Measurements from ENCODE around the gene B3GALT5. TPM values are rescaled to one million over a fixed set of nuclear protein-coding genes. Genes with fewer than 3 reads are reported as not detected.

B3GALT5 gene
- total RNA-seq, 1 experiment from 2014 or later, result 0.09 TPM

GRCh38 chr21:39579734-39580332, 32.9 kb upstream of the B3GALT5 start:
- H3K4me3 ChIP-seq, result no peak overlapping the region
- H3K27me3 ChIP-seq (ENCODE audit: insufficient read depth, low read depth), result peaks cover 26% of the 10 kb centered on the region; the same call in 1 of the 2 replicates
- intact Hi-C loops (cut with micrococcal nuclease; ENCODE audit: unreplicated experiment), result no loop called here
- no peak for DNase-seq
- no peak overlapping the region for H3K4me2 ChIP-seq
- H3K79me2 ChIP-seq (ENCODE audit: low read depth), result no peaks in the 10 kb centered on the region
- no peaks in the 10 kb centered on the region for H4K20me1 ChIP-seq (ENCODE audit: insufficient read depth)
- H3K9me3 ChIP-seq (ENCODE audit: insufficient read depth, low read depth), result no peaks in the 10 kb centered on the region
- H3K27ac ChIP-seq, result no peak overlapping the region
- no peaks in the 10 kb centered on the region for H3K9me2 ChIP-seq (ENCODE audit: insufficient read depth)
- CTCF ChIA-PET, result no interaction called here
- H3K36me3 ChIP-seq (ENCODE audit: low read depth), result no peaks in the 10 kb centered on the region
- H3K4me1 ChIP-seq (replicated peaks; ENCODE audit: insufficient read depth), result no peaks in the 10 kb centered on the region
- no peaks in the 10 kb centered on the region for H3F3A ChIP-seq (ENCODE audit: insufficient read depth, low read depth)
- POLR2A ChIA-PET (ENCODE audit: unreplicated experiment), result no interaction called here
- BruUV-seq (replicated peaks), result no TSS peak
- no peak overlapping the region for H2AFZ ChIP-seq
- TF ChIP-seq EZH2 (IDR thresholded peaks at IDR 0.05; ENCODE audit: low read depth) (no peak), CTCF (conservative IDR thresholded peaks at IDR 0.05) (no peak)

GRCh38 chr21:39580744-39581143, 32.0 kb upstream of the B3GALT5 start:
- no peaks in the 10 kb centered on the region for H4K20me1 ChIP-seq (ENCODE audit: insufficient read depth)
- no peaks in the 10 kb centered on the region for H3K4me1 ChIP-seq (replicated peaks; ENCODE audit: insufficient read depth)
- no peak overlapping the region for H3K27ac ChIP-seq
- POLR2A ChIA-PET (ENCODE audit: unreplicated experiment), result no interaction called here
- no peak for TF ChIP-seq CTCF (conservative IDR thresholded peaks at IDR 0.05)
- no peak for TF ChIP-seq EZH2 (IDR thresholded peaks at IDR 0.05; ENCODE audit: low read depth)
- H3K27me3 ChIP-seq (ENCODE audit: insufficient read depth, low read depth), result peaks cover 23% of the 10 kb centered on the region; the same call in 1 of the 2 replicates
- H3K4me2 ChIP-seq, result no peak overlapping the region
- CTCF ChIA-PET, result no interaction called here
- H3K36me3 ChIP-seq (ENCODE audit: low read depth), result no peaks in the 10 kb centered on the region
- no peaks in the 10 kb centered on the region for H3F3A ChIP-seq (ENCODE audit: insufficient read depth, low read depth)
- H3K9me2 ChIP-seq (ENCODE audit: insufficient read depth), result no peaks in the 10 kb centered on the region
- intact Hi-C loops (cut with micrococcal nuclease; ENCODE audit: unreplicated experiment), result no loop called here
- no peaks in the 10 kb centered on the region for H3K79me2 ChIP-seq (ENCODE audit: low read depth)
- H3K4me3 ChIP-seq, result no peak overlapping the region
- BruUV-seq (replicated peaks), result no TSS peak
- no peaks in the 10 kb centered on the region for H3K9me3 ChIP-seq (ENCODE audit: insufficient read depth, low read depth)
- H2AFZ ChIP-seq, result no peak overlapping the region
- DNase-seq, result no peak

- Histone ChIP-seq H2AFZ (no peak overlapping the region), H3K9me2 (ENCODE audit: insufficient read depth) (no peaks in the 10 kb centered on the region), H3K4me3 (no peak overlapping the region), H3K9me3 (ENCODE audit: insufficient read depth, low read depth) (no peaks in the 10 kb centered on the region), H4K20me1 (ENCODE audit: insufficient read depth) (no peaks in the 10 kb centered on the region), H3K4me2 (no peak overlapping the region), H3K4me1 (replicated peaks; ENCODE audit: insufficient read depth) (no peaks in the 10 kb centered on the region), H3K27me3 (ENCODE audit: insufficient read depth, low read depth) (peaks cover 23% of the 10 kb centered on the region; the same call in 1 of the 2 replicates), H3K36me3 (ENCODE audit: low read depth) (no peaks in the 10 kb centered on the region), H3F3A (ENCODE audit: insufficient read depth, low read depth) (no peaks in the 10 kb centered on the region), H3K27ac (no peak overlapping the region), H3K79me2 (ENCODE audit: low read depth) (no peaks in the 10 kb centered on the region)
- TF ChIP-seq CTCF (conservative IDR thresholded peaks at IDR 0.05) (no peak), EZH2 (IDR thresholded peaks at IDR 0.05; ENCODE audit: low read depth) (no peak)
- no TSS peak for BruUV-seq (replicated peaks)
- POLR2A ChIA-PET (ENCODE audit: unreplicated experiment), result no interaction called here
- CTCF ChIA-PET, result no interaction called here
- intact Hi-C loops (cut with micrococcal nuclease; ENCODE audit: unreplicated experiment), result no loop called here
- DNase-seq, result no peak
These were observed 31.3 kb upstream of the B3GALT5 start for GRCh38 chr21:39581414-39581813.

Measured in PC-9 (cell line).